HG02970 (cell line): ENCODE results near the gene NPSR1.
A peak's percentile ranks its signal among the peaks of the same experiment; 100 is the strongest.
"Not testable (repeated sequence)": the region's sequence is repeated elsewhere in the genome, so short reads cannot be mapped to it uniquely, and the experiment has no call there.

Experiments
- ATAC-seq: cut with Tn5 transposase; IDR thresholded peaks from one replicate; pipeline ENCODE4 v1.9.1; 2021; ENCODE audit warnings: mild to moderate bottlenecking, moderate library complexity, moderate number of reproducible peaks; ENCODE audit not compliant: unreplicated experiment, low FRiP score

The NPSR1 gene

GRCh38 chr7:34756025-34756437 lies 98.0 kb downstream of the NPSR1 start:
- ATAC-seq = peak; percentile 34

GRCh38 chr7:34756691-34757090 lies 98.7 kb downstream of the NPSR1 start:
- ATAC-seq = no peak

- ATAC-seq = no peak
Measured at GRCh38 chr7:34757570-34758110, 99.6 kb downstream of the NPSR1 start.

GRCh38 chr7:34758111-34758601 lies 100.1 kb downstream of the NPSR1 start:
- peak; percentile 47 for ATAC-seq

- no peak for ATAC-seq
Measured at GRCh38 chr7:34759477-34760125, 101.6 kb downstream of the NPSR1 start.

GRCh38 chr7:34760271-34760670 lies 102.3 kb downstream of the NPSR1 start:
- ATAC-seq = no peak

- no peak for ATAC-seq
Measured at GRCh38 chr7:34761206-34761605, 103.2 kb downstream of the NPSR1 start.

- ATAC-seq = no peak
Measured at GRCh38 chr7:34761627-34762026, 103.6 kb downstream of the NPSR1 start.

- ATAC-seq = no peak
Measured at GRCh38 chr7:34762764-34763163, 104.7 kb downstream of the NPSR1 start.

GRCh38 chr7:34772296-34772938 lies 114.4 kb downstream of the NPSR1 start:
- no peak for ATAC-seq

- ATAC-seq = no peak
Measured at GRCh38 chr7:34776748-34777358, 118.8 kb downstream of the NPSR1 start.

- ATAC-seq = no peak
Measured at GRCh38 chr7:34780546-34780945, 122.5 kb downstream of the NPSR1 start.

GRCh38 chr7:34787586-34787985 lies 129.6 kb downstream of the NPSR1 start:
- ATAC-seq = no peak

- no peak for ATAC-seq
Measured at GRCh38 chr7:34806831-34807230, 148.8 kb downstream of the NPSR1 start.

GRCh38 chr7:34807548-34808340 lies 149.7 kb downstream of the NPSR1 start:
- no peak for ATAC-seq

- not testable (repeated sequence) for ATAC-seq
Measured at GRCh38 chr7:34814203-34814842, 156.3 kb downstream of the NPSR1 start.

GRCh38 chr7:34821932-34822558 lies 164.0 kb downstream of the NPSR1 start:
- ATAC-seq = no peak

- ATAC-seq = peak; percentile 79
Measured at GRCh38 chr7:34823650-34824258, 165.7 kb downstream of the NPSR1 start.

- ATAC-seq = no peak
Measured at GRCh38 chr7:34825221-34825620, 167.2 kb downstream of the NPSR1 start.
